Spleen (tissue), 11 donors: ENCODE results near the gene SH3BP4. TPM values are rescaled to one million over a fixed set of nuclear protein-coding genes. Genes with fewer than 3 reads are reported as not detected.

ENCODE experiments used
- DNase-seq: peaks from one replicate; pipeline ENCODE4 v3.0.0-alpha.2; 2020
- H3K27ac ChIP-seq, 8 donors: fragments of 200-600 bp; sonication (generic) in 7 of 8; 1 replicate in 4 of 8; 2 replicates in 4 of 8; pipeline versions ENCODE4 v1.5.0 to v1.8.0; 2016 to 2021; ENCODE audit warnings: inconsistent platforms in 4 of 8, mild to moderate bottlenecking in 4 of 8, moderate library complexity in 1 of 8
- H3K27me3 ChIP-seq, 7 donors: fragments of 200-600 bp; sonication (generic) in 6 of 7; replicated peaks in 1 of 7; 1 replicate in 4 of 7; 2 replicates in 3 of 7; pipeline versions ENCODE4 v1.5.0 to v1.8.0; 2016 to 2021; ENCODE audit warnings: inconsistent platforms in 3 of 7, mild to moderate bottlenecking in 1 of 7
- H3K36me3 ChIP-seq, 6 donors: fragments of 200-600 bp; sonication (generic) in 5 of 6; 1 replicate in 4 of 6; 2 replicates in 2 of 6; pipeline versions ENCODE4 v1.5.0 to v1.8.0; 2016 to 2021; ENCODE audit warnings: inconsistent platforms in 2 of 6
- H3K4me1 ChIP-seq, 6 donors: fragments of 200-600 bp; sonication (generic) in 5 of 6; 1 replicate in 3 of 6; 2 replicates in 3 of 6; pipeline versions ENCODE4 v1.5.0 to v1.8.0; 2016 to 2021; ENCODE audit warnings: inconsistent platforms in 3 of 6
- H3K4me3 ChIP-seq, 8 donors: fragments of 200-600 bp; sonication (generic) in 7 of 8; 1 replicate in 4 of 8; 2 replicates in 4 of 8; pipeline versions ENCODE4 v1.5.0 to v1.8.0; 2016 to 2021; ENCODE audit warnings: inconsistent platforms in 4 of 8, mild to moderate bottlenecking in 4 of 8, moderate library complexity in 2 of 8
- H3K9me3 ChIP-seq, 8 donors: fragments of 200-600 bp; sonication (generic) in 7 of 8; 1 replicate in 4 of 8; 2 replicates in 4 of 8; pipeline versions ENCODE4 v1.5.0 to v1.8.0; 2016 to 2021; ENCODE audit warnings: inconsistent platforms in 4 of 8
- CTCF ChIP-seq, 11 experiments: fragments of 200-600 bp in 7 of 11; fragments of 450-650 bp in 4 of 11; sonication (generic) in 4 of 11; IDR thresholded peaks in 8 of 11; conservative IDR thresholded peaks in 3 of 11; 1 replicate in 7 of 11; 2 replicates in 4 of 11; pipeline versions ENCODE4 v1.4.0 to v1.8.0; 2016 to 2021; ENCODE audit warnings: antibody characterized with exemption in 11 of 11, inconsistent platforms in 4 of 11, mild to moderate bottlenecking in 1 of 11
- POLR2A ChIP-seq, 3 donors: fragments of 450-650 bp; IDR thresholded peaks; one replicate each; pipeline ENCODE4 v1.5.1; 2017; ENCODE audit warnings: antibody characterized with exemption in 3 of 3, mild to moderate bottlenecking in 1 of 3
- POLR2AphosphoS5 ChIP-seq, 3 donors: sonication (generic); formaldehyde crosslinking; IDR thresholded peaks; one replicate each; pipeline ENCODE4 v1.5.1; 2017; ENCODE audit warnings: antibody characterized with exemption in 3 of 3
- WGBS, 5 donors: extraction: QIAGEN DNeasy Blood & Tissue Kit in 3 of 5; methylation state at CpG; one replicate each; pipeline versions ENCODE4 v1.1.5 to v1.1.7; 2013 to 2018; 5-methylcytosine and 5-hydroxymethylcytosine counted together
- intact Hi-C: fragments of 100-400 bp; cut with DNase I; formaldehyde crosslinking; loops from one replicate; pipeline ENCODE4 v1.15.0; 2023; ENCODE audit warnings: low total_unique reads
- polyA plus RNA-seq, 3 donors: library from polyadenylated mRNA; stranded (reverse); fragments of 200-250 nt; gene quantifications; one replicate each; pipeline ENCODE4 v1.2.1, GENCODE V29; 2013
- total RNA-seq, 7 donors: library from RNA; depleted of rRNA in 3 of 7; stranded (reverse); fragments of >200 nt in 3 of 7; fragmentation: NEBNext Ultra II Directional in 4 of 7; extraction: Animal tissue kit (Norgen Biotek cat#: 25700) in 4 of 7; gene quantifications; one replicate each; pipeline versions ENCODE4 v1.1.0 to v1.2.1, GENCODE V29; 2016 to 2021
- donor health status: healthy with polysubstance abuse.
- donor health status: DM: no; HTN: no; CAD: no; lungs with moderate emphysema.
- donor health status: DM: no; HTN: no; CAD: no.
- donor health status: Bipolar disorder and iron deficiency.
- donor health status: healthy.
- donor health status: DM: no; HTN: no; CAD: no.
- donor health status: DM: yes; HTN: yes; CAD: no.

SH3BP4 gene
- total and polyA plus RNA-seq, 10 donors = 2.3 to 21.0 (median 12.4) TPM

- H3K4me1 ChIP-seq = no peaks in the 10 kb centered on the region
- H3K27me3 ChIP-seq = peaks cover 0 to 16% (median 0%) of the 10 kb centered on the region in 7 donors
- no peak overlapping the region for H3K4me3 ChIP-seq
- H3K27ac ChIP-seq = no peak overlapping the region
- no peaks in the 10 kb centered on the region for H3K36me3 ChIP-seq
- 77 to 84% (median 82%) methylated on average over 12 of the region's 12 CpGs for WGBS, 5 donors
- TF ChIP-seq CTCF (IDR thresholded peaks at IDR 0.05 in 8 of 11, conservative IDR thresholded peaks at IDR 0.05 in 3 of 11) (no peak), POLR2AphosphoS5 (IDR thresholded peaks at IDR 0.05) (no peak), POLR2A (IDR thresholded peaks at IDR 0.05) (no peak)
- DNase-seq = no peak
- intact Hi-C loops = no loop called here
- no peaks in the 10 kb centered on the region for H3K9me3 ChIP-seq
These were observed 19.1 kb upstream of the SH3BP4 start for GRCh38 chr2:234932591-234933168.

- DNase-seq = no peak
- peaks cover 0 to 19% (median 0%) of the 10 kb centered on the region in 7 donors for H3K27me3 ChIP-seq
- H3K9me3 ChIP-seq = no peaks in the 10 kb centered on the region
- TF ChIP-seq POLR2AphosphoS5 (IDR thresholded peaks at IDR 0.05) = no peak
- no peak for TF ChIP-seq POLR2A (IDR thresholded peaks at IDR 0.05)
- TF ChIP-seq CTCF (IDR thresholded peaks at IDR 0.05 in 8 of 11, conservative IDR thresholded peaks at IDR 0.05 in 3 of 11) = no peak
- no peaks in the 10 kb centered on the region for H3K36me3 ChIP-seq
- H3K27ac ChIP-seq = no peak overlapping the region
- H3K4me3 ChIP-seq = no peak overlapping the region
- intact Hi-C loops = no loop called here
- H3K4me1 ChIP-seq = no peaks in the 10 kb centered on the region
- WGBS, 5 donors = 53 to 72% (median 57%) methylated on average over 5 of the region's 5 CpGs
These were observed 16.5 kb upstream of the SH3BP4 start for GRCh38 chr2:234935311-234935710.

- Histone ChIP-seq H3K9me3 (peaks cover 0 to 10% (median 2%) of the 10 kb centered on the region in 8 donors), H3K4me3 (no peak overlapping the region), H3K36me3 (no peaks in the 10 kb centered on the region), H3K27ac (no peak overlapping the region), H3K27me3 (peaks cover 0 to 28% (median 0%) of the 10 kb centered on the region in 7 donors), H3K4me1 (no peaks in the 10 kb centered on the region)
- 81 to 90% (median 88%) methylated on average over 4 of the region's 4 CpGs for WGBS, 5 donors
- no peak for DNase-seq
- TF ChIP-seq POLR2AphosphoS5 (IDR thresholded peaks at IDR 0.05) (no peak), CTCF (IDR thresholded peaks at IDR 0.05 in 8 of 11, conservative IDR thresholded peaks at IDR 0.05 in 3 of 11) (no peak), POLR2A (IDR thresholded peaks at IDR 0.05) (no peak)
- intact Hi-C loops = no loop called here
These were observed 12.2 kb upstream of the SH3BP4 start for GRCh38 chr2:234939576-234939975.

DNA sequence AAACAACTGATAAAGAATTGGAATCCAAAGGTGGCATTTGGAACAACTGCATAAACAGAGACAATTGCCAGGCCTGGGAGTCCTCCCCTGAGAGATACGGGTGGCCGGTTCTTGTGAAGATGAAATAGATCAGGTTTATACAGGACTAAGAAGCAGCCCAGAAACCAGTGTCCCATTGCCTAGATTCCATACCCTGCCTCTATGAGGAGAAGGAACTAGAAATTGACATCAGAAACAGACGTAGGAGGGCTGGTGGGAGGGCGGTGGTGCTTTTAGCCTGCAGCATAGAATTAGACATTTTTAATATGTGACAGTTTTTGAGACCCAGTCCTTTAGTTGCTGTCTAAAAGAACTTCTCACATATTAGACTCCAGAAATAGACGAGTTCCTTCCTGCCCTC lies 11.8 kb upstream of the SH3BP4 start:
- Histone ChIP-seq H3K9me3 (peaks cover 0 to 10% (median 2%) of the 10 kb centered on the region in 8 donors), H3K36me3 (no peaks in the 10 kb centered on the region), H3K27me3 (peaks cover 0 to 28% (median 0%) of the 10 kb centered on the region in 7 donors), H3K27ac (no peak overlapping the region), H3K4me1 (no peaks in the 10 kb centered on the region), H3K4me3 (no peak overlapping the region)
- intact Hi-C loops = no loop called here
- WGBS, 5 donors = 63 to 71% (median 69%) methylated on average over 5 of the region's 5 CpGs
- DNase-seq = no peak
- TF ChIP-seq POLR2A (IDR thresholded peaks at IDR 0.05) = no peak
- TF ChIP-seq CTCF (IDR thresholded peaks at IDR 0.05 in 8 of 11, conservative IDR thresholded peaks at IDR 0.05 in 3 of 11) = no peak
- TF ChIP-seq POLR2AphosphoS5 (IDR thresholded peaks at IDR 0.05) = no peak
